ENCODE results near the gene MED8. TPM values are rescaled to one million over a fixed set of nuclear protein-coding genes. Genes with fewer than 3 reads are reported as not detected.

Gene MED8
- total RNA-seq, 1 experiment from 2014 or later, result 76.1 TPM

- DNase-seq (ENCODE audit: low spot score), result peak; percentile 96
Measured at GRCh38 chr1:43358746-43359693, 30.6 kb downstream of the MED8 start, which contains the start of gene CDC20. Gene CDC20, plus strand, starts transcription at chr1:43358981. Its CDS starts 235 bp downstream, at chr1:43359216.

- peak; percentile 70 for DNase-seq (ENCODE audit: low spot score)
Measured at GRCh38 chr1:43358121-43358745, 31.4 kb downstream of the MED8 start.

- DNase-seq (ENCODE audit: low spot score), result no peak
Measured at GRCh38 chr1:43357251-43357650, 32.3 kb downstream of the MED8 start.

GRCh38 chr1:43354936-43355335, 34.7 kb downstream of the MED8 start:
- DNase-seq (ENCODE audit: low spot score), result no peak

GRCh38 chr1:43354471-43354870, 35.1 kb downstream of the MED8 start:
- no peak for DNase-seq (ENCODE audit: low spot score)

- no peak for DNase-seq (ENCODE audit: low spot score)
Measured at GRCh38 chr1:43352881-43353280, 36.7 kb downstream of the MED8 start.

- DNase-seq (ENCODE audit: low spot score), result no peak
Measured at GRCh38 chr1:43352351-43352705, 37.3 kb downstream of the MED8 start.

GRCh38 chr1:43351421-43352350, 37.9 kb downstream of the MED8 start:
- no peak for DNase-seq (ENCODE audit: low spot score)

GRCh38 chr1:43350976-43351375, 38.6 kb downstream of the MED8 start:
- DNase-seq (ENCODE audit: low spot score), result no peak

- DNase-seq (ENCODE audit: low spot score), result peak; percentile 44
Measured at GRCh38 chr1:43349594-43350306, 39.9 kb downstream of the MED8 start.

- DNase-seq (ENCODE audit: low spot score), result no peak
Measured at GRCh38 chr1:43348809-43349593, 40.6 kb downstream of the MED8 start.

GRCh38 chr1:43348343-43348808, 41.2 kb downstream of the MED8 start:
- DNase-seq (ENCODE audit: low spot score), result no peak

GRCh38 chr1:43346636-43347035, 43.0 kb downstream of the MED8 start:
- DNase-seq (ENCODE audit: low spot score), result no peak

GRCh38 chr1:43345120-43345519, 44.5 kb downstream of the MED8 start:
- DNase-seq (ENCODE audit: low spot score), result peak; percentile 47

GRCh38 chr1:43344267-43344850, 45.2 kb downstream of the MED8 start:
- no peak for DNase-seq (ENCODE audit: low spot score)

- no peak for DNase-seq (ENCODE audit: low spot score)
Measured at GRCh38 chr1:43340559-43340958, 49.0 kb downstream of the MED8 start.

GRCh38 chr1:43339584-43340232, 49.9 kb downstream of the MED8 start:
- no peak for DNase-seq (ENCODE audit: low spot score)

- no peak for DNase-seq (ENCODE audit: low spot score)
Measured at GRCh38 chr1:43338001-43338400, 51.6 kb downstream of the MED8 start.

GRCh38 chr1:43337588-43337987, 52.0 kb downstream of the MED8 start, which contains the start of gene MPL:
Gene MPL, plus strand, starts transcription at chr1:43337818. Its CDS starts 31 bp downstream, at chr1:43337849.
- no peak for DNase-seq (ENCODE audit: low spot score)
